ENCODE results near the gene ELANE.

DNA sequence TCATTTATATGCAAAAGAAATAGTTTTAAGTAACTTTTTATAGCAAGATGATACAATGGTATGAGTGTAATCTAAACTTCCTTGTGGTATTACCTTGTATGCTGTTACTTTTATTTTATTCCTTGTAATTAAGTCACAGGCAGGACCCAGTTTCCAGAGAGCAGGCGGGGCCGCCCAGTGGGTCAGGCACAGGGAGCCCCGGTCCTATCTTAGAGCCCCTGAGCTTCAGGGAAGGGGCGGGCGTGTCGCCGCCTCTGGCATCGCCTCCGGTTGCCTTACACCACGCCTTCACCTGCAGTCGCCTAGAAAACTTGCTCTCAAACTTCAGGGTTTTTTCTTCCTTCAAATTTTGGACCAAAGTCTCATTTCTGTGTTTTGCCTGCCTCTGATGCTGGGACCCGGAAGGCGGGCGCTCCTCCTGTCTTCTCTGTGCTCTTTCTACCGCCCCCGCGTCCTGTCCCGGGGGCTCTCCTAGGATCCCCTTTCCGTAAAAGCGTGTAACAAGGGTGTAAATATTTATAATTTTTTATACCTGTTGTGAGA is 40.5 kb upstream of the ELANE start:
- TF ChIP-seq, protein P1, sequence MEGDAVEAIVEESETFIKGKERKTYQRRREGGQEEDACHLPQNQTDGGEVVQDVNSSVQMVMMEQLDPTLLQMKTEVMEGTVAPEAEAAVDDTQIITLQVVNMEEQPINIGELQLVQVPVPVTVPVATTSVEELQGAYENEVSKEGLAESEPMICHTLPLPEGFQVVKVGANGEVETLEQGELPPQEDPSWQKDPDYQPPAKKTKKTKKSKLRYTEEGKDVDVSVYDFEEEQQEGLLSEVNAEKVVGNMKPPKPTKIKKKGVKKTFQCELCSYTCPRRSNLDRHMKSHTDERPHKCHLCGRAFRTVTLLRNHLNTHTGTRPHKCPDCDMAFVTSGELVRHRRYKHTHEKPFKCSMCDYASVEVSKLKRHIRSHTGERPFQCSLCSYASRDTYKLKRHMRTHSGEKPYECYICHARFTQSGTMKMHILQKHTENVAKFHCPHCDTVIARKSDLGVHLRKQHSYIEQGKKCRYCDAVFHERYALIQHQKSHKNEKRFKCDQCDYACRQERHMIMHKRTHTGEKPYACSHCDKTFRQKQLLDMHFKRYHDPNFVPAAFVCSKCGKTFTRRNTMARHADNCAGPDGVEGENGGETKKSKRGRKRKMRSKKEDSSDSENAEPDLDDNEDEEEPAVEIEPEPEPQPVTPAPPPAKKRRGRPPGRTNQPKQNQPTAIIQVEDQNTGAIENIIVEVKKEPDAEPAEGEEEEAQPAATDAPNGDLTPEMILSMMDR (conservative IDR thresholded peaks at IDR 0.05; ENCODE audit: low read length): no peak
- no peak for TF ChIP-seq EZH2phosphoT487 (IDR thresholded peaks at IDR 0.05; ENCODE audit: borderline replicate concordance, low read depth, low read length)

Data from OCI-LY7 (cell line).